Stimulated activated CD4-positive, alpha-beta T cell treated with anti-CD3 and anti-CD28 coated beads, Interleukin-12 subunit alpha, Interleukin-12 subunit beta, amount 100 ng/mL, for 24 hours (primary cell): ENCODE results near the gene TMEM80.
"Not testable (repeated sequence)": the region's sequence is repeated elsewhere in the genome, so short reads cannot be mapped to it uniquely, and the experiment has no call there.

ENCODE experiments used
- DNase-seq, 2 experiments: peaks; one replicate each; pipeline ENCODE4 v3.0.0-alpha.2; 2020; ENCODE audit warnings: low read depth in 2 of 2

The TMEM80 gene

DNA sequence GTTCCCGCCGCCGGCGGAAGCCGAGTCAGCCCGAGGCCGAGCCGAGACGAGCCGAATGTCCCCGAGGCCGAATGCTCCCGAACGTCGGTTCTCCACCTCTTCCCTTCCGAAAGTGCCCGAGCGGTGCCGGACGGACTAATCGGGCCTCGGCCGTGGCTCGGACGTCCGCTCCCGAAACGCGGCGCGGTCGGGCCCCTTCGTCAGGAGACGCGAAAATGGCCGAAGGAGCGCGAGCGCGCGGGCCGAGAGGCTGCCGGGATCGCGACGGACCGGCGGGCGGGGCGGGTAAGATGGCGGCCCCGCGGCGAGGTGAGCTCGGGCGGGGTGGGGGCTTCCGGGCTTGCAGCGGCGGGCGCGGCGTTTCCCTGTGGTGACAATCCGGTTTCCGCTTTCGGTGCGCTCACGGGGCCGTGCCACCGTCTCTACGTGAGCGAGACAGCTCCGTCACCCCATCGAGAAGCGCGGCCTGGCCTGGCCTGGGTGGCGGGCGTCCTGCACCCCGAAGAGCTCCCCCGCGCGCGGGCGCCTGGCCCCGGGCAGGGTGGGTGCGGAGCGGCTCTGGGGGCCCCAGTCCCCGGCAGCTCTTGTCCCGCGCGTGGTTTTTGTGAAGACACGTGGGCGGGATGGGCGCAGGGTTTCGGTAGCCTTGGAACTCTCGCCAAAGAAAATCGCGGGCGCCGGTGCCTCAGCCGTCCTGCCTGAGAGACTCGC, at the start of gene TMEM80:
Gene TMEM80, plus strand, starts transcription at position 279 of the 711 bp plus-strand sequence. Its CDS starts 12 bp downstream, at position 291.
- DNase-seq: peak; percentile 97

GRCh38 chr11:646214-646613, 49.4 kb upstream of the TMEM80 start:
- no peak for DNase-seq

DNA sequence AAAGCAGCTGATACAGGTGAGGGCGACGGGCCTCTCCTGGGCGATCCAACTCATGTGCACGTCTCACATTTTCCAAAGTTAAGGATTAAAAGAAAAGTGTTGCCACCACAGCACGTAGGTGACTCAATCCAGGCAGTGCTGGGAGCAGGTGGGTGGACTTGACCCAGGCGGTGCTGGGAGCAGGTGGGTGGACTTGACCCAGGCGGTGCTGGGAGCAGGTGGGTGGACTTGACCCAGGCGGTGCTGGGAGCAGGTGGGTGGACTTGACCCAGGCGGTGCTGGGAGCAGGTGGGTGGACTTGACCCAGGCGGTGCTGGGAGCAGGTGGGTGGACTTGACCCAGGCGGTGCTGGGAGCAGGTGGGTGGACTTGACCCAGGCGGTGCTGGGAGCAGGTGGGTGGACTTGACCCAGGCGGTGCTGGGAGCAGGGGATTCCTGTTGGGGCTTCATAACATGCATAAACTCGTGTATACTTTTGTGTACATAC, 47.9 kb upstream of the TMEM80 start:
- DNase-seq: not testable (repeated sequence)

DNA sequence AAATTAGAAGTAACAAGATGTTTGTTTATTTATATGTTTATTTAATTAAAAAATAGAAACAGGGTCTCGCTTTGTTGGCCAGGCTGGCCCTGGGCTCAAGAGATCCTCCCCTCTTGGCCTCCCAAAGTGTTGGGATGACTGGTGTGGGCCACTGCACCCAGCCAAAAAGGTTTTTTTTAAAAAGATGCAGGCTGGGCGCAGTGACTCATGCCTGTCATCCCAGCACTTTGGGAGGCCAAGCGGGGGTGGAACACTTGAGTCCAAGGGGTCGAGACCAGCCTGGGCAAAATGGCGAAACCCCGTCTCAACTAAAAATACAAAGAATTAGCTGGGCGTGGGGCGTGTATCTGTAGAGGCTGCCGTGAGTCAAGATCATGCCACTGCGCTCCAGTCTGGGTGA, 45.1 kb upstream of the TMEM80 start:
- no peak for DNase-seq

GRCh38 chr11:653136-653535, 42.5 kb upstream of the TMEM80 start:
- not testable (repeated sequence) for DNase-seq

- DNase-seq: no peak
These were observed 41.8 kb upstream of the TMEM80 start for GRCh38 chr11:653837-654236.

DNA sequence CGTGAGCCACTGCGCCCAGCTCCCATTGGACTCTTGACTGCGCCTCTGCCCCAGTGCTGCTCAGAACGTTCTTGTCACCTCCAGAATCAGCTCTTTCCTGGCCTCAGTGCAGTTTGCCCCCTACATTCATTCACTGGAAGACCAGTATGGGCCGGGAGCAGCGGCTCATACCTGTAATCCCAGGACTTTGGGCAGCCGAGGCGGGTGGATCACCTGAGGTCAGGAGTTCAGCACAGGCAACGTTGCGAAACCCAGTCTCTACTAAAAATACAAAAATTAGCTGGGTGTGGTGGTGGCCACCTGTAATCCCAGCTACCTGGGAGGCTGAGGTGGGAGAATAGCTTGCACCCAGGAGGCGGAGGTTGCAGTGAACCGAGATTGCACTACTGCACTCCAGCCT, 41.2 kb upstream of the TMEM80 start:
- DNase-seq: not testable (repeated sequence)

DNA sequence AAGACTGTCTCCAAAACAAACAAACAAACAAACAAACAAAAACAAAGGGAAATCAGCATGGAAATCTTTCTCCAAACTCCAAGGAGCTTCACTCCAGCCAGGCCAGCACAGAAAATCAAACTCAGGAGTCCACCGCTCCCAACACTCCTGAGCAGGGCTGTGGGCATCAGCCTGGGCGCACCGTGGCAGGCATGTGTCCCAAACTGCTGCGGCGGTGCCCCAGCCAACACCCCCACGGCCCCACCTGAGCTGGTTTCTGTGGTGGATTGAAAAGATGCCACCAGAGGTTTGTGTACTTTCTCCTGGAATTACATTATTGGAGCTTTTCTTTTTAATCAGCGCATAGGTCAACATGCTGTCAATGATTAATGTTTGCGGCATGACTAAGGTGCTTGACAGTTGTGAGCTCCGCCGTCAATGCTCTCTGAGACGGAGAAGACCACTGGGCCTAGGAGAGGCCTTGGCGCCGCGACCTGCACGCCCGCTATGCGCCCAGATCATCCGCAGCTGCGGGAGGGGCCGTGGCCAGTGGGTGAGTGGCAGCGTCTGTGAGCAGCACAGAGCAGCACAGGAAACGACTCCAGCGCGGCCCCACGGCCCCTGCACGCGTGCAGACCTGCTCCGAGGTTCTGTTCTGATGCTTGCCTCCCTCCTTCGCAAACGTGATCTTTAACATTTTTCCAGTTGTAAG, 40.4 kb upstream of the TMEM80 start:
- no peak for DNase-seq

DNA sequence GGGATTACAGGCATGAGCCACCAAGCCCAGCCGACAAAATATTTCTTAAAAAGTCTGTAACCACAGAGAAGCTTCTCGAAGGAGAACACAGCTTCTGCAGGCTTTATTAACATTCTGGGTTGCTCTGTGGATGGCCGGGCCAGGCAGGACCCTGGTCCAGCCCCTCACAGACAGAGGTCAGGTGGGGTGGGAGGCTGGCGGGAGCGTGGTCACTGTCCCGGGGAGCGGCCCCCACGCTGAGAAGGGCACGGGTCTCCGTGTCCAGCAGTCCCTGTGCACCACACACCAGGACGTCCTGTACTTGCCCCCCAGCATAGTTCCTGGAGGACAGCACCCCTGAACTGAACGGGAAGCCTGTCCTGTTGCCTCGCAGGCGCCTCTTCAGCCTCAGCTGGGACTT, 39.2 kb upstream of the TMEM80 start:
- DNase-seq: no peak

GRCh38 chr11:656866-657265, 38.8 kb upstream of the TMEM80 start:
- no peak for DNase-seq

GRCh38 chr11:657691-658126, 37.9 kb upstream of the TMEM80 start:
- no peak for DNase-seq

DNA sequence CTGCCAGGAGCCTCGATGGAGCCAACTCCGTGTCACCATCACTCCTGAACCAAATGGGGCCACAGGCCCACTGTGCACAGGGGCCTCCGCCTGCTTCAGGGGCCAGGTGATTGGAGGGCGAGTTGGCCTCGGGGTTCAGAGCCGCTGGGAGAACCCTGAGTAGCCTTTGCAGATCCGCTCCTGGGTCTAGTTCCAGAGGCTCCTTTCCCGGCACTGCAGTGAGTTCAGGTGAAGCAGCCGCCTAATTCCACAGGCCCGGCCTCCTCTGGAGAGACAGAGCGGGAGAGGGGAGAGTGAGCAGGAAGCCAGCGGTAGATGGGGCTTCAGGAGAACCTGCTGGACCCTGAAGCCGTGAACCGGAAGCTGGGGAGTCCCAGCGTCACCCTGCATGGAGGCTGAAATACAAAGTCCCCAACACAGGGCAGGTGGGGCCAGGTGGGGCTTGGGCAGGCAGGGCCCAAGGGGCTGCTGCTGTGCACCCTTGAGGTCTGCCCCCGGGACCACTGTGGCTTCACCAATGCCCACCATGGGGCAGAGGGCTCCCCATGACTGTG, 36.0 kb upstream of the TMEM80 start:
- DNase-seq: no peak

DNA sequence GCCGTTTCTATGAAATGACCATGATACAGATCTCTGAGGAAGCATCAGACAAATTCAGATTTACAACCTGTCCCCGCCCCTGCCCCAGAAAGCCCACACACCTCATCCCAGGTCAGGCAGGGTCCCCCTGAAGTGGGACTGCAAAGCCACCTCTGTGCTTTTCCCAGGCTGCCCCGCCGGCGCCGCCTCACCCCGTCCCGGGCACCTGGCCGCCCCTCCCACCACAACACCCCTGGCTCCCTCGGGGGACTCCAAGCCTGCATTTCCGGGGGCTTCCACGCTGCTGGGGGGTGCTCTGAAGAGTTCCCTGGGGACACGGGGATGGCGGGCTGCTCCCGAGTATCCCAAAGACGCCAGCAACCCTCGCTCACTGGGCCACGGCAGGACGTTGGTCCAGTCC, 35.3 kb upstream of the TMEM80 start:
- no peak for DNase-seq

DNA sequence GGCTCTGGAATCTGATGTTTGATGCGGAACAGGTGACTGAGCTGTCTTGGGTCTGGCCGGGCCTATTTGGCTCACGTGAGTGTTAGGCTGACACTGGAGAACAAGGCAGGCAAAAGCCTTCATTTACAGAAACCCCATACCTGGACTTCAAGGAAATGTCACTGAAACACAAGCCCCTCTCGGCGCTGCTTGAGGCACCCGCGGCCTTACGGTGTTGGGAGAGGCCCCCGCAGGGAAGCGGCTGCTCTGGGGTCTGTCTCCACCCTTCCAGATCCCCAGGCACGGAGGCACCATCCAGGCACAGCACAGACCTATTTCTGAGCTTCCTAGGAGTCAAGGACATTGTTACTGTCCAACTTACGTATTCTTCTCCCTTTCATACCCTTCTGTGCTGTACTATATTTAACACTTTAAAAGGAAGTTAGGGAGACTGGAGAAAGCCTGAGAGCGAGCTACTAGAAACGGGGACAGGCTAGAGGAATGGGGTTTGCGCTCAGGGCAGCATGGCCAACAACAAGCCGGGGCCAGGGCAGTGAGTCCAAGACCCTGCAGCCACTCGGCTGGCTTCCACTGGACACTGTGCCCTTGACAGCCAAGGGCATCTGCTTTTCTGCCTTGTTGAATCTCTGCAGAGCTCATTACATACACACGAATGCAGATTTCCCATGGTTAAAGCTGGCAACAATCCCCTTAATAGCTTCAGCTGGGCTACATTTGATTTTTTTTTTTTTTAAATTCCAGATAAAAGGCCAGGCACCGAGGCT, 34.8 kb upstream of the TMEM80 start:
- DNase-seq: no peak

- DNase-seq: no peak
These were observed 32.8 kb upstream of the TMEM80 start for GRCh38 chr11:662689-663274.

- DNase-seq: no peak
These were observed 30.4 kb upstream of the TMEM80 start for GRCh38 chr11:665062-665703.

DNA sequence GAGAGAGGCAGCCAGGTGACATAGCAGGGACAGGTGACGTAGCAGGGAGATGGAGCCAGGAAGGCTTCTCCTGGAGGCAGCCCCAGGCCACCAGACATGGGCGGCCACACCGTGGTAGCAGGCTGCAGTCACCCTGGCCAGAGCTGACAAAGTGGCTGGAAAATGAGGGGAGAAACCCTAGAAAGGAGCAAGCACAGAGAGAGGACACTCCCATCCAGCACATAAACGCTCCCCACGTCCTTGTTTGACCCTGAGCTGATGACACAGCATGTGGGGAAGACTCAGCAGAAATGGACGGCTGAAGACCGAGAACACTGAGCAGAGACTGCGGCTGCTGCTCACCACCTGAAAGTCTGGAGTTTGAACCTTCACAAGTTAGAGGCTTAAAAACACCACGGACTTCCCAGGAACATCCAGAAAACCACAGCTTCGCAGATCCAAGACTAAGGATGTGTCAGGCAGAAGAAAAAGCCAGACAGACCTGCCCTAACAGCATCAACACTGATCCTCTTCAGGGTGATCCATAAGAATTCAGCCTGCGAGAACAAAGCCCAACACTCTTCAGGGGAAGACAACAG, 29.8 kb upstream of the TMEM80 start:
- no peak for DNase-seq

GRCh38 chr11:673866-674265, 21.8 kb upstream of the TMEM80 start:
- DNase-seq: no peak

DNA sequence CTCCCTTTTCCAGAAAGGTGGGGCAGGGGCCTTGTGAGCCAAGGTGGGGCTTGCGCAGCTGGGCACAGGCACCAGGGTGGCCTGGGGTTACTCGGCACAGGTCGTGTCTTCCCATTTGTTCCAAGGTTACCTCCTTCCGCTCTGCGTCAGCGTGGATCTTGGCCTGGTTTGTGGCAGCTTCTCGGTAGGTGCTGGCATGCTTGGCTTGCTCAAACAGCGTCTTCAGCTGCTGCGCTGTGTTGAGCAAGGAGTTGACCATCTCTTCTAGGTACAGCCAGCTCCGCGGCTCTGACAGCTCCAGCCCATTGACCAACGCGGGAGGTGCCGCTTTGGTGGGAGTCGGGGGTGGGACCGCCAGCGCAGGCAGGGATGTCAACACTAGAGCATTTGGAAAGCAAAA, 21.2 kb upstream of the TMEM80 start:
- no peak for DNase-seq

GRCh38 chr11:678297-678696, 17.3 kb upstream of the TMEM80 start:
- no peak for DNase-seq
